Measurements from ENCODE around the gene LRRC75B.

LRRC75B gene

GRCh38 chr22:24571266-24571665, 21.6 kb downstream of the LRRC75B start:
- in situ Hi-C loops (cut with HindIII; ENCODE audit: low sequenced_read_pairs), result no loop called here
- no peak overlapping the region for H3K4me3 ChIP-seq (ENCODE audit: low read depth, low read length)
- no peak for TF ChIP-seq CTCF (IDR thresholded peaks at IDR 0.05; ENCODE audit: low read depth, low read length, missing control alignments)
- DNase-seq (ENCODE audit: low read depth), result no peak

GRCh38 chr22:24567668-24568067, 25.2 kb downstream of the LRRC75B start:
- DNase-seq (ENCODE audit: low read depth), result no peak
- TF ChIP-seq CTCF (IDR thresholded peaks at IDR 0.05; ENCODE audit: low read depth, low read length, missing control alignments), result no peak
- in situ Hi-C loops (cut with HindIII; ENCODE audit: low sequenced_read_pairs), result no loop called here
- no peak overlapping the region for H3K4me3 ChIP-seq (ENCODE audit: low read depth, low read length)

- no peak for DNase-seq (ENCODE audit: low read depth)
- no peak for TF ChIP-seq CTCF (IDR thresholded peaks at IDR 0.05; ENCODE audit: low read depth, low read length, missing control alignments)
- no peak overlapping the region for H3K4me3 ChIP-seq (ENCODE audit: low read depth, low read length)
- in situ Hi-C loops (cut with HindIII; ENCODE audit: low sequenced_read_pairs), result no loop called here
These were observed 25.9 kb downstream of the LRRC75B start for GRCh38 chr22:24566899-24567511.

GRCh38 chr22:24565077-24565476, 27.8 kb downstream of the LRRC75B start:
- H3K4me3 ChIP-seq (ENCODE audit: low read depth, low read length), result no peak overlapping the region
- TF ChIP-seq CTCF (IDR thresholded peaks at IDR 0.05; ENCODE audit: low read depth, low read length, missing control alignments), result no peak
- in situ Hi-C loops (cut with HindIII; ENCODE audit: low sequenced_read_pairs), result no loop called here
- no peak for DNase-seq (ENCODE audit: low read depth)

- in situ Hi-C loops (cut with HindIII; ENCODE audit: low sequenced_read_pairs), result no loop called here
- no peak for DNase-seq (ENCODE audit: low read depth)
- TF ChIP-seq CTCF (IDR thresholded peaks at IDR 0.05; ENCODE audit: low read depth, low read length, missing control alignments), result no peak
- no peak overlapping the region for H3K4me3 ChIP-seq (ENCODE audit: low read depth, low read length)
These were observed 28.4 kb downstream of the LRRC75B start for GRCh38 chr22:24564376-24565058.

- no peak for TF ChIP-seq CTCF (IDR thresholded peaks at IDR 0.05; ENCODE audit: low read depth, low read length, missing control alignments)
- in situ Hi-C loops (cut with HindIII; ENCODE audit: low sequenced_read_pairs), result no loop called here
- DNase-seq (ENCODE audit: low read depth), result no peak
- H3K4me3 ChIP-seq (ENCODE audit: low read depth, low read length), result no peak overlapping the region
These were observed 29.6 kb downstream of the LRRC75B start for GRCh38 chr22:24563246-24563645.

All from astrocyte of the cerebellum (primary cell).